GM21390 (cell line): ENCODE results near the gene DLX2.

ENCODE experiments used
- ATAC-seq: cut with Tn5 transposase; IDR thresholded peaks from one replicate; pipeline ENCODE4 v1.9.1; 2021; ENCODE audit not compliant: unreplicated experiment

The DLX2 gene

GRCh38 chr2:172107690-172108586 lies 5.2 kb upstream of the DLX2 start:
- no peak for ATAC-seq

- no peak for ATAC-seq
These were observed 3.6 kb upstream of the DLX2 start for GRCh38 chr2:172106108-172106961.

GRCh38 chr2:172105471-172106107 lies 2.9 kb upstream of the DLX2 start:
- ATAC-seq: no peak

- ATAC-seq: no peak
These were observed 972 bp upstream of the DLX2 start for GRCh38 chr2:172103471-172104272.

GRCh38 chr2:172101821-172102390 lies 794 bp downstream of the DLX2 start:
- no peak for ATAC-seq

GRCh38 chr2:172100935-172101820 lies 1.5 kb downstream of the DLX2 start:
- ATAC-seq: no peak

- no peak for ATAC-seq
These were observed 2.4 kb downstream of the DLX2 start for GRCh38 chr2:172100080-172100934.

- ATAC-seq: no peak
These were observed 3.1 kb downstream of the DLX2 start for GRCh38 chr2:172099472-172100079.

- ATAC-seq: no peak
These were observed 3.8 kb downstream of the DLX2 start for GRCh38 chr2:172098650-172099471.

- ATAC-seq: no peak
These were observed 4.4 kb downstream of the DLX2 start for GRCh38 chr2:172098287-172098649.

- ATAC-seq: no peak
These were observed 5.1 kb downstream of the DLX2 start for GRCh38 chr2:172097557-172098131.

- no peak for ATAC-seq
These were observed 5.8 kb downstream of the DLX2 start for GRCh38 chr2:172096626-172097547.

GRCh38 chr2:172095905-172096625 lies 6.6 kb downstream of the DLX2 start:
- no peak for ATAC-seq

GRCh38 chr2:172095146-172095904 lies 7.4 kb downstream of the DLX2 start:
- peak; percentile 37 for ATAC-seq
